LNCAP (cell line): Measurements from ENCODE around the gene FHDC1.

Experiments used
- CTCF ChIP-seq: fragments of 450-650 bp; IDR thresholded peaks from 2 replicates; pipeline ENCODE4 v1.5.1; 2017; ENCODE audit warnings: mild to moderate bottlenecking

FHDC1 gene

GRCh38 chr4:152926959-152927358, 9.2 kb upstream of the FHDC1 start:
- no peak for TF ChIP-seq CTCF

- no peak for TF ChIP-seq CTCF
Measured at GRCh38 chr4:152927737-152928136, 8.4 kb upstream of the FHDC1 start.

- TF ChIP-seq CTCF = no peak
Measured at GRCh38 chr4:152928286-152928685, 7.8 kb upstream of the FHDC1 start.

GRCh38 chr4:152929888-152930287, 6.2 kb upstream of the FHDC1 start:
- no peak for TF ChIP-seq CTCF

GRCh38 chr4:152935143-152935542, 980 bp upstream of the FHDC1 start:
- TF ChIP-seq CTCF = no peak

- no peak for TF ChIP-seq CTCF
Measured at GRCh38 chr4:152936446-152937335, 568 bp downstream of the FHDC1 start.

- TF ChIP-seq CTCF = no peak
Measured at GRCh38 chr4:152937336-152938236, 1.5 kb downstream of the FHDC1 start.
